GM19468 (cell line): Measurements from ENCODE around the gene CDIPT.
"Not testable (repeated sequence)": the region's sequence is repeated elsewhere in the genome, so short reads cannot be mapped to it uniquely, and the experiment has no call there.

Experiments
- ATAC-seq: cut with Tn5 transposase; IDR thresholded peaks from one replicate; pipeline ENCODE4 v1.9.1; 2021; ENCODE audit warnings: mild to moderate bottlenecking, moderate library complexity, moderate number of reproducible peaks; ENCODE audit not compliant: unreplicated experiment; ENCODE audit errors: extremely low read depth

The CDIPT gene

GRCh38 chr16:29835926-29836325 is 27.1 kb downstream of the CDIPT start:
- ATAC-seq = no peak

GRCh38 chr16:29834079-29834478 is 28.9 kb downstream of the CDIPT start:
- ATAC-seq = no peak

GRCh38 chr16:29833219-29833618 is 29.8 kb downstream of the CDIPT start:
- ATAC-seq = not testable (repeated sequence)

- no peak for ATAC-seq
Measured at GRCh38 chr16:29831490-29831889, 31.5 kb downstream of the CDIPT start.

GRCh38 chr16:29830774-29831173 is 32.3 kb downstream of the CDIPT start:
- ATAC-seq = no peak

- ATAC-seq = no peak
Measured at GRCh38 chr16:29826342-29826695, 36.7 kb downstream of the CDIPT start.

- ATAC-seq = no peak
Measured at GRCh38 chr16:29825145-29826044, 37.6 kb downstream of the CDIPT start.

- no peak for ATAC-seq
Measured at GRCh38 chr16:29824589-29825144, 38.4 kb downstream of the CDIPT start.

GRCh38 chr16:29821643-29822115 is 41.3 kb downstream of the CDIPT start:
- no peak for ATAC-seq

- ATAC-seq = no peak
Measured at GRCh38 chr16:29820730-29821642, 42.0 kb downstream of the CDIPT start.

GRCh38 chr16:29820271-29820701 is 42.7 kb downstream of the CDIPT start, which contains the start of gene MVP:
Gene MVP (plus strand): TSS chr16:29820462. CDS start chr16:29830550, 10,088 bp downstream.
- no peak for ATAC-seq

- ATAC-seq = no peak
Measured at GRCh38 chr16:29819506-29819905, 43.5 kb downstream of the CDIPT start.

GRCh38 chr16:29818082-29818481 is 44.9 kb downstream of the CDIPT start:
- no peak for ATAC-seq

- no peak for ATAC-seq
Measured at GRCh38 chr16:29816694-29817441, 46.2 kb downstream of the CDIPT start.

GRCh38 chr16:29815793-29816693 is 47.0 kb downstream of the CDIPT start, which contains the start of gene PAGR1:
Gene PAGR1 (plus strand): TSS chr16:29816152. CDS start chr16:29816526, 374 bp downstream.
- ATAC-seq = peak; percentile 66

- no peak for ATAC-seq
Measured at GRCh38 chr16:29815032-29815721, 47.8 kb downstream of the CDIPT start.

GRCh38 chr16:29814592-29814991 is 48.4 kb downstream of the CDIPT start:
- no peak for ATAC-seq
